ENCODE results near the gene PLRG1.
A peak's percentile ranks its signal among the peaks of the same experiment; 100 is the strongest.

PLRG1 gene

DNA sequence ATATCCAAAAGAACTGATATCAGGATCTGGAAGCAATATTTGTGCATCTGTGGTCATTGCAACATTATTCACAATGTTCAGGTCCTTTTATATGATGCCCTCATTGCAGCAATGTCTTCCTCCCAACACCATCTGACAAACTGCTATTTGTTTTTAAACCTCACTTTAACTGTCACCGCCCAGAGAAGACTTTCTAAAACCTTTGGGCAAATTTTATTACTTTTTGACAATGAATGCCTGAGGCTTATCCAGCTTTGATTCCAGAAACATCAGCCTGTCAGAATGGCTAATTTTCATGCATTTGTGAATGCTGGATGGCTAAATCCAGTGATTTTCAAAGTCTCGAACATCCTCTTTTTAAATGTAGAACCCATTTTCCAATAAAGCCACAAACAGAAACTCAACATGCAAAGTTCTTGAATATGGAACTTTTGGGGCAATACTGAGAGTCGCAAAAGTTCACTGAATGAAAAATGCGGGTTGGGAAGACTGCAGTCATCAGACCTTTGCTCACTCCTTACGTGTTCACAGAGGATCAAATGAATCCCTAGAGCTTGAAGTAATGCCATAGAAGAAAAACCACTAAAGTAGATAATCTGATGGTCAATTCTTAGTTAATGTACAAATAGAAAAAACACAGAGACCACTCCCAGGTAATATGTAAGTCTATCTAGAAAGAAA lies 23.1 kb upstream of the PLRG1 start:
- no peak for DNase-seq

- no peak for DNase-seq
These were observed 19.4 kb upstream of the PLRG1 start for GRCh38 chr4:154569584-154569983.

- DNase-seq = no peak
These were observed 18.8 kb upstream of the PLRG1 start for GRCh38 chr4:154569028-154569427.

DNA sequence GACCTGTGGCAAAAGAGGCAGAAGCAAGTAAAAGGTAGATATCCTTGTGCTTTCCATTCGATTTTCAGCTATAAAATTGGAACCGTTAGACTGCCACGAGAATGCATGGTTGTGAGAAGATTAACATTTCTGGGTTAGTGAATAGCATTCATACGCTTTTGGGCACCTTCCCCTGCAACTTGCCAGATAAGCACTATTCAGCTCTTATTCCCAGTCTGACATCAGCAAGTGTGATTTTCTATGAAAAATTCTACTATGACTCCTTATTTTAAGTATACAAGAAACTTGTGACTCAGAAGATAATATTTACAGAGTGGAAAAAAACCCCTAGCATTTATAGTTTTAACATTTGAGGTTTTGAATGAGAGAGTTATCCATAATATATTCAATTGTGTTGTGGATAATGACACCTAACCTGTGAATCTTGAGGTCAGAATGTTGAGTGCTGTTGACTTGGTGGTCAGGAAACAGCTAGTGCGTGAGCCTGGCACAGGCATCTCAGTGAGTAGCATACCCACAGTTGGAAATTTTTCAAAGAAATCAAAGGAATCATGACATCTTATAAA lies 16.5 kb upstream of the PLRG1 start:
- no peak for DNase-seq

- DNase-seq = no peak
These were observed 15.5 kb upstream of the PLRG1 start for GRCh38 chr4:154565704-154566103.

DNA sequence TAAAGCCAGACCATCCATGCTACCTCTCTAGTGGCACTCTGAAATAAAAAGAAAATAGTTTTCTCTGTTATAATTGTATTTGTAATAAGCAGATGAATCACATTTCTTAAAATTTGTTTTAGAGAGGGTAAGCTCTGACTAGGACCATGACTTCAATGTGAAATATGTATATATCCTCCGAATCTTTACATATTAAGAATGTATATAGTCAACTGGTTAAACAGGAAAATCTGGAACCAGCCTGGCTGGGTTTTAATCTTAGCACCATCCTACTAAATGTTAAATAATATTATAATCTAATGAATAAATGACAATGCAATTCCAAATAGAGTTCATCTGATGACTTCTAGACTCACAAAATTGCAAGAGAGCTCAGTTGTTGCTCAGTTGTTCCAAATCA lies 14.1 kb upstream of the PLRG1 start:
- DNase-seq = no peak

DNA sequence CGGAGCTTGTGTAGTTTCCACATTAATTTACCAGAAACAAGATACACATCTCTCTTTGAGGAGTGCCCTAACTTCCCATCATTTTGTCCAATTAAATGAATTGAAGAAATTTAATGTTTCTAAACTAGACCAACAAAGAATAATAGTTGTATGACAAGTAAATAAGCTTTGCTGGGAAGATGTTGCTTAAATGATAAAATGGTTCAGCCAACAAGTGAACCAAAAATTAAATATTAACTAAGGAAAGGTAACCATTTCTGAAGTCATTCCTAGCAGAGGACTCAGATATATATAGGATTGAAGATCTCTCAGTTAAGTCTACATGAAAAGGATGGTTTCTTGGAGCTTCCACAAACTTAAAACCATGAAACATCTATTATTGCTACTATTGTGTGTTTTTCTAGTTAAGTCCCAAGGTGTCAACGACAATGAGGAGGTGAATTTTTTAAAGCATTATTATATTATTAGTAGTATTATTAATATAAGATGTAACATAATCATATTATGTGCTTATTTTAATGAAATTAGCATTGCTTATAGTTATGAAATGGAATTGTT lies 12.6 kb upstream of the PLRG1 start, which contains the start of gene FGB:
Gene FGB (plus strand): TSS at position 315 of the 558 bp plus-strand sequence. CDS start 8 bp downstream, at position 323.
- no peak for DNase-seq

GRCh38 chr4:154560824-154561231 lies 10.6 kb upstream of the PLRG1 start:
- no peak for DNase-seq

DNA sequence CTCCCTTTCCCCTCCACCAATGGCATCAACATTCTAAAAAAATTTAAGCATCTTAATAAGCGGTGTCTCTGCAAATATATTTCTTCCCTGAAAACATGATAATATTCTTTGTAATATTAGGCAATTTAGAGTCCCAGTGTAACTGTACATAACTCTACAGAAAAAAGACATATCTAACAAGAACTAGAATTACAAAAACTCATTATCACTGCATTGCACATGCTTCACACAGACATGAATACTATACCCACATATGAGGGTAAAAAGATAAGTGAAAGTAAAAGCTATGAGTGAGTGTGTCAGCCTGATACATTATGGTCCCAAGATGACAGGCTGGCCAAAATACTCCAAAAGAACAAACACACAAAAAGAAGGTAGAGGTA lies 10.2 kb upstream of the PLRG1 start:
- DNase-seq = no peak

DNA sequence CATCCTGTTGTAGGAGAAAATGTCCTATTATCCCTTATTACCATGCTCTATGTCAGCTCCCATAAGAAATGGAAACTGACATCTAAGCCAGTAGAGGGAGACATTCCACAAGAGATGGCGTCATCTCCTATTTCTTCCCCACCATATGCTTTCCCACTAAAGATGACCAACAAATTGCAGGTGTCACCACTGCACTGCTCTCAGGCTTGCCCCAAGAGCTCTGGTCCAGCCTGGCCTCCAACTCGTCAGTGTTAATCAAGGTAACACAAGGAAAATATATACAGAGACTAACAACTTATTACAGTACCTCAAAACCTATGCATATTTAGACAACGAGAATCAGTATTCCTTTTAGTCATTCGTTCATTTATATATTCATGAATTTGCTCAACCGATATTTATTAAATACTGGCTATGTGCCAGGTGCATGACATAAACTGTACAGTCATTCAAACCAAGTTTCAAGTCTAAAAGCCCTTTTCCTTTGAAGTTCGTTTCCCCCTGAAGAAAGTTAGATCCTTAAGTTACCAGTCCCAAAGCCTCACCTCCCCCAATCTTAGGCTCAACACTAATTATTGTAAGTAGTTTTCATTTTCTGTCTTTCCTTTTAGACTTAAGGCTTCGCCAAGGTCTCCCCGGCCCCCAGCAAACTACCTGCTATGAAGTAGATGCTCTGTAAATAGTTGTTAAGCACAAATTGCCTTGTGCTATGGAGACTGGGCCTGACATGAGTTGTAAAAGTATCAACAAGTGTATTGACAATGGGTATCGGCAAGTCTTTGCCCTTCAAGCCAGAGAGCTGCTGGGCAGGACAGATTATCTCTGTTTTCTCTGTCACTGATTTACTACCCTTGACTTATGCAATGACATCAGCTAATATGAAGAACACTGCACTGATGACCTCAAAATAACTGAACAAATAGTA lies 9.6 kb upstream of the PLRG1 start:
- peak in 1 of 2 experiments; percentile 21 for DNase-seq

DNA sequence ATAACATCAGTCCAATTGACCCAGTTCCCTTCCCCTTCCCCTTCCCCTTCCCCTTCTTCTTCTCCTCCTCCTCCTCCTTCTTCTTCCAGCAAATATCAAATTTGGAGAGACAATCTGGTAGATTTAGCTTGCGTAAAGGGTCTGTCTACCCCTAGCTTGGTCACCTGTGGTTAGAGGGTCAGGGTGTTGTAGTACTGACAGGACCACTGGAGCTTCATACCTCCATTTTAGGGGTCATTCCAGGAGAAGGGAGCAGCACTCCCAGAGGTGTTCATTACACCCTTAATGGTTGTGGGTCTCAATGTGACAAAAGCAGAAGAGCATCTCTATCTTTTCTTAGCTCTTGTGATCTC lies 8.9 kb upstream of the PLRG1 start:
- DNase-seq = no peak

DNA sequence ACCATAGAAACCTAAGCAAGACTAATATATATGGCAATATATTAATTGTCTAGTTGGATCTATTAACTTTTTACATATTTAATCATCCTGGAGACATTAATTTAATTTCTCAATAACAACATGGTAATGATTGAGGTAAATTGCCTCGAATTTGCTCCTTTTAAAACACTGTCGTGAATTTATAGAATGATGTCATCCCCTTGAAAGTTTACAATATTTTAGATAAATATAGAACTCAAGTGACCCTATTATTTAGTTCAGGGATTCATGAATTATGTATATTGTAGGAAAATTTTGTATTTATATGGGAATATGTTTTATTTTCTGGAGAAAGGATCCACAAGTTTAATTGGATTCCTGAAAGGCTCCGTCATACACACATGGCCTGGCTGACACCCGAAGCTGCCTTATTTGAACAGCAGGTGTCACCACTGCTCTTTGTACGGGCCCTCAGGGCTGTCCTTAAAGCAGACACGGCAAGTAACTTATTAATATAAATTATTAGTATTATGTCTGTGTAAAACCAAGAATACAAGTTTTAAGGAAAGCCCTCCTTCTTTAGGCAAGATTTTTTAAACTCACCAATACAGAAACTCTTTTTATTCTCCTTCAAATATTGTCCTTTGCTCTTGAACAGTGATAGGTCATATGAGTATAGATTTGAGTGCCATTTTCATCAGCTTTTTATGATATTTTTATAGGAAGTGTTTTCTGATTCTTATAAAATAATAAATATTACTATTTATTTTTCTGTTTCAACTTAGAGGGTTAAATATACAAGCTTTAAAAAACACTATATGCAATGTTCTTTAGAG lies 1.9 kb upstream of the PLRG1 start:
- DNase-seq = peak; percentile 18 to 46

GRCh38 chr4:154545689-154546088 lies 4.5 kb downstream of the PLRG1 start:
- no peak for DNase-seq

- no peak for DNase-seq
These were observed 7.8 kb downstream of the PLRG1 start for GRCh38 chr4:154542271-154542879.

GRCh38 chr4:154534296-154534695 lies 15.9 kb downstream of the PLRG1 start:
- DNase-seq = no peak

- DNase-seq = no peak
These were observed 20.3 kb downstream of the PLRG1 start for GRCh38 chr4:154529728-154530519.

GRCh38 chr4:154528869-154529268 lies 21.3 kb downstream of the PLRG1 start:
- DNase-seq = no peak

DNA sequence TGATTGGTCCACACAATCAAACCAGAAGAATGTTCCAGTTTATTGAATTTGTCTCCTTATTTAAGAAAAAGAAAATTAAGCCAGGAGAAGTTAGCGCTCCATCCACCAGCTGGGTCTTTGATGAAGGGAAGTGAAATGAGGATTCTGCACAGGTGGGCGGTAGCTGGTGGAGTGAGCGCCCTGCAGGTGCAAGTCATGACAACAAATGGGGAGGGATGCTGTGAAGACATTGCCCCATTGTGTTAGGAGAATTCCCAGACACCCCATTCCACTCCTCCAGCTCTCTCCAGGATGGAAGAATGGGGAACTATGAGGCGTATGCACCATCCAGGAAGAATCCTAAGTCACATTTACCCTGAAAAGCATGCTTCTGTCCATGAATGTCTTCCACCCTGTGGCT lies 22.9 kb downstream of the PLRG1 start:
- DNase-seq = no peak

DNA sequence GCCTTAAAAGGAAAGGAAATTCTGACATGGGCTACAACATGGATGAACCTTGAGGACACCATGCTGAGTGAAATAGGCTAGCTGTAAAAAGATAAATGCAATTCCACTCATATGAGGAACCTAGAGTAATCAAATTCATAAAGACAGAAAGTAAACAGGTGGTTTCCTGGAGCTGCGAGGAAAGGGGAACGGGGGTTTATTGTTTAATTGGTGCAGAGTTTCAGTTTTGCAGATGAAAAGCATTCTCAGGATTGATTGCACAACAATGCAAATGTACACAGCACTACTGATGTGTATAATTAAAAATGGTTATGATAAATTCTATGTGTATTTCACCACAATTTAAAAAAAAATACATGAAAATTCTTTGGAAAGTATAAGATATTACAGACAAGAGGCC lies 24.0 kb downstream of the PLRG1 start:
- DNase-seq = no peak

DNA sequence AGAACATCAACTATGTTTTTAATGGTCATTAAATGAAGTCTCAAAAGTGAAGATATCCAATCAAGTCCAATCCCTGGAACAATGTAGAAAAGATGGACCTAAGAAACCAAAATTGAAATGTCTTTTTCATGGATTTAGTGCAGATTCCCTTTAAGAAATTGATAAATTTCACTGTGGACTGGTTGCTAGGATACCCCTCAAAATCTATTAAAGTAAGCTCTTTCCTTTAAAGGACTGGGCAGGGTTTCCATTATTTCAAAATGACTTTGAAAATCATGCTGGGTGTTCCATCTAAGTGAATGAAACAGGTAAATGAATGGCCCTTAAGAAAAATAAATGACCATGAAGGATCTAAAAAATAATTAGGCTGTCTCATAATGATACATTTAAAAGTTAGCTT lies 28.6 kb downstream of the PLRG1 start:
- DNase-seq = no peak

DNA sequence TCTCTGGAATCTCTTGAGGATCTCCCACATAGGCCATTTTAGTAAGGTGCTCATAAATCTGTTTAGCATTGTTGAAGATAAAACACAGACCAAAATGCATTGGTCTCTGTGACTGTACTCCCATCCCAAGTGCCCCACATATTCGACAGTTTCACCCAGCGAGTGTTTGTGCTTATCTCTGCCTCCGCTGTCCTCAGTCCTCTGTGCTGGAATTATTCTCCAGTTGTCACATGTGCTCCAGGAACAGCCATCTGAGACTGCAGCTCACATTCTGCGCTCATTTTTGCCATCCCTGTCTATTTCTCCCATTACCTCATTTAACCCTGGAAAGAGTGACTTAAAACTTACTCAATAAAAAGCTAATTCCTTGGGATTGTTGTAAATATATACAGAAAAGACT lies 31.0 kb downstream of the PLRG1 start:
- DNase-seq = no peak

All from NCI-H1930 (cell line).